ENCODE data around the gene RBM45. TPM values are rescaled to one million over a fixed set of nuclear protein-coding genes. Genes with fewer than 3 reads are reported as not detected.

The RBM45 gene
- total RNA-seq, 3 donors from 2014 or later, result 12.8 to 18.1 (median 15.4) TPM

DNA sequence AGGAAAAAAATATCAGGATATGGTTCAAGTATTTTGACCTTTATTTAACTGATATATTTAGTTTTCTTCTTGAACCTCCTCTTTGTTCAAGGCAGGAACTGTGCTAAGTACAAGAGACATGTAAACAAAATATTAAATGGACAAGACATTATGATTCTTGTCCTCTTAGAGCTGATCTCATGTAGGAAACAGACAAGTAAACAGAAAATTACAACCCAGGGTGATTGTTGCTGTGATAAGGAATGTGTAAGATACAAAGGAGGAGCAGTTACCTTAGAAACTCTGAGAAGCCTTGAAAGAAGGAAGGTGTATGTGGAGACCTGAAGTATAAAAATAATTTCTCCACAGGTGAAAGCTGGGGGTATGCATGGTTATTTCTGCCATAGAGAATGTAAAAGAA lies 12.9 kb downstream of the RBM45 start:
- H3K4me3 ChIP-seq, result no peak overlapping the region
- H3K4me1 ChIP-seq, result no peaks in the 10 kb centered on the region
- H3K36me3 ChIP-seq, result peaks cover 4% of the 10 kb centered on the region
- H3K27ac ChIP-seq, result no peak overlapping the region
- TF ChIP-seq POLR2AphosphoS5 (IDR thresholded peaks at IDR 0.05) (no peak), POLR2A (IDR thresholded peaks at IDR 0.05) (no peak)
- TF ChIP-seq, protein P1, sequence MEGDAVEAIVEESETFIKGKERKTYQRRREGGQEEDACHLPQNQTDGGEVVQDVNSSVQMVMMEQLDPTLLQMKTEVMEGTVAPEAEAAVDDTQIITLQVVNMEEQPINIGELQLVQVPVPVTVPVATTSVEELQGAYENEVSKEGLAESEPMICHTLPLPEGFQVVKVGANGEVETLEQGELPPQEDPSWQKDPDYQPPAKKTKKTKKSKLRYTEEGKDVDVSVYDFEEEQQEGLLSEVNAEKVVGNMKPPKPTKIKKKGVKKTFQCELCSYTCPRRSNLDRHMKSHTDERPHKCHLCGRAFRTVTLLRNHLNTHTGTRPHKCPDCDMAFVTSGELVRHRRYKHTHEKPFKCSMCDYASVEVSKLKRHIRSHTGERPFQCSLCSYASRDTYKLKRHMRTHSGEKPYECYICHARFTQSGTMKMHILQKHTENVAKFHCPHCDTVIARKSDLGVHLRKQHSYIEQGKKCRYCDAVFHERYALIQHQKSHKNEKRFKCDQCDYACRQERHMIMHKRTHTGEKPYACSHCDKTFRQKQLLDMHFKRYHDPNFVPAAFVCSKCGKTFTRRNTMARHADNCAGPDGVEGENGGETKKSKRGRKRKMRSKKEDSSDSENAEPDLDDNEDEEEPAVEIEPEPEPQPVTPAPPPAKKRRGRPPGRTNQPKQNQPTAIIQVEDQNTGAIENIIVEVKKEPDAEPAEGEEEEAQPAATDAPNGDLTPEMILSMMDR (IDR thresholded peaks at IDR 0.05), result no peak
- no peaks in the 10 kb centered on the region for H3K9me3 ChIP-seq
- intact Hi-C loops (cut with DNase I; ENCODE audit: low total_unique reads), result no loop called here
- H3K27me3 ChIP-seq, result no peaks in the 10 kb centered on the region
- no peak for DNase-seq (ENCODE audit: low spot score in 2 of 2)

DNA sequence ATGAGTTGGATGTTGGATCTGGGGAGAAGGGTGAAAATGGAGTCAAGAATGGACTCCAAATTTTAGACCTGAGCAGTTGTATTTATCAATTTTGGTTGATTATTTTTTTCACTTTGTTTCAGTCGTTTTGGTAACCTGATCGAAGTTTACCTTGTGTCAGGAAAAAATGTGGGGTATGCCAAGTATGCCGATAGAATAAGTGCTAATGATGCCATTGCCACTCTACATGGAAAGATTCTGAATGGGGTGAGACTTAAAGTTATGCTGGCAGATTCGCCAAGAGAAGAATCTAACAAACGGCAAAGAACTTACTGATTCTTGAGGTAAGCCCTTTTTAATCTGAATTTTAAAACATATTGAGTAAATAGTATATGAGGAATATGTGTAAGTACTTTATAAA lies 13.6 kb downstream of the RBM45 start:
- no peak for DNase-seq (ENCODE audit: low spot score in 2 of 2)
- TF ChIP-seq POLR2AphosphoS5 (IDR thresholded peaks at IDR 0.05) (no peak), POLR2A (IDR thresholded peaks at IDR 0.05) (no peak)
- Histone ChIP-seq H3K4me3 (no peak overlapping the region), H3K9me3 (no peaks in the 10 kb centered on the region), H3K27ac (no peak overlapping the region), H3K36me3 (peaks cover 4% of the 10 kb centered on the region), H3K27me3 (no peaks in the 10 kb centered on the region), H3K4me1 (no peaks in the 10 kb centered on the region)
- intact Hi-C loops (cut with DNase I; ENCODE audit: low total_unique reads), result no loop called here

DNA sequence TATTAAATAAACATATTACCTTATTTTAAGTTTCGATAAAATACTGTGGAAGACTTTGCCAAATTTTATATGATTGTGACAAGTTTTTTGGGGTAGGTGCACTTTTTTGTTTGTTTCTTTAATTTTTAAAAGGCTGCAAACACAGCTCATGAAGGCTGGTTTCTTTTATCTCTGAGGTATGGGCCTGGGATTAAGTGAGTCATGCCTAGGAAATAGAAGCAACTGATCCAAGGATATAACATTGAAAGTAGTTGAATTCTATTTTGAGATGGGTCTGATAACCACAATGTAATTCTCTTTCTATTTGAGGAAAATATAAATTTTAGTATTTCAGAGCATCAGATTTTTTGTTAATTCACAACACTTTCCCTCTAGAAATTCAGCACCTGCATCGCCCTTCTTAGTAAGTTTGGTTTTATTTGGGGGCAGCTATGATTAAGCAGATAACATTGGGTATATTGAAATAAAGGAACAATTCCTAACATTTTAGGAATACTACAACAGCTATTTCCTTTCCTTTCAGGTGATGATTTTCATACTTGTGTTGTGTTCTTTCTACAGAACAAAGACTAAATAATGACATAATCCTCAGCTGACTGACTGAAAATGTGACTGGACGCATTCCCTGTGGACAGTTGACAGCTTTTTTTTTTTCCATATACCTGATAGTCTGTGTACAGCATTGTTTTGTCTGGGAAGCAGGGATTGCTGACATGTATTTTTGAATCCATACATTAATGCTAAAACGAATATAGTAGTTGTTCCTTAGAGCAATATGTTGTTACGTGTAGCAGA lies 16.8 kb downstream of the RBM45 start:
- peaks cover 4% of the 10 kb centered on the region for H3K36me3 ChIP-seq
- TF ChIP-seq, protein P1 (IDR thresholded peaks at IDR 0.05), result no peak
- no peak for TF ChIP-seq POLR2A (IDR thresholded peaks at IDR 0.05)
- no peak for TF ChIP-seq POLR2AphosphoS5 (IDR thresholded peaks at IDR 0.05)
- H3K4me3 ChIP-seq, result no peak overlapping the region
- no peaks in the 10 kb centered on the region for H3K4me1 ChIP-seq
- H3K9me3 ChIP-seq, result no peaks in the 10 kb centered on the region
- no peak overlapping the region for H3K27ac ChIP-seq
- no peak for DNase-seq (ENCODE audit: low spot score in 2 of 2)
- H3K27me3 ChIP-seq, result no peaks in the 10 kb centered on the region
- intact Hi-C loops (cut with DNase I; ENCODE audit: low total_unique reads), result no loop called here

DNA sequence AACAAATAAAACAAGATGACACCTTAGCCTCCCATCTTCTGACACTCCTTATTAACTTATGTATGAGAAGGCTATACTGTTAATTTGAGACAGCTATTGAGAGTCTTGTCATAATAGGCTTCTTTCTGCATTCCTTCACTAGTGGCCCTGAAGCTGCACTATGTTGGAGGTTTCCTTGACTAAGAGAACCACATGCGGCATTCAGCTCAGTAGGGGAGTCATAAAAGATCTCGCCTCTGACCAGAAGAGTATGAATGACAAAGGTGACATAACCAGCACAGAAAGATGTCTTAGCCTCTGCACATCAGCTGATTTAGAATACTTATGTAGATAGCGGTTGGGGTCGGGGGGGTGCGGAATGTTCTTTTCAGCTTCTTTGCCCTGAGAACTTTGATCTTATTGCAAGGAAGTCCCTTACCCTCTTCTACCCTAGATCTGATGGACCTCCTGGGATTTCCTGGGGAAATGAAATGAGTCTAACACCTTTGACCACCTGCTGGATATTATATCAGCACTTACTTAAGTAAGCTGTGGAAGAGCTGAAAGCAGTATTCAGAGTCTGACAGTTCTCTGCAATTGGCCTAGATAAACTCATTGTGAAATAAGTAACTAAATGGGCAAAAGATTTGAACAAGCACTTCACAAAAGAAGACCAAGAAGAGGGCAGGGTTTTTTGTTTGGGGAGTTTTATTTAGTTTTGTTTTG lies 24.2 kb downstream of the RBM45 start:
- no peaks in the 10 kb centered on the region for H3K9me3 ChIP-seq
- TF ChIP-seq POLR2AphosphoS5 (IDR thresholded peaks at IDR 0.05), result no peak
- H3K27ac ChIP-seq, result no peak overlapping the region
- no peaks in the 10 kb centered on the region for H3K36me3 ChIP-seq
- H3K4me3 ChIP-seq, result no peak overlapping the region
- H3K27me3 ChIP-seq, result no peaks in the 10 kb centered on the region
- no peak for DNase-seq (ENCODE audit: low spot score in 2 of 2)
- intact Hi-C loops (cut with DNase I; ENCODE audit: low total_unique reads), result no loop called here
- no peaks in the 10 kb centered on the region for H3K4me1 ChIP-seq

DNA sequence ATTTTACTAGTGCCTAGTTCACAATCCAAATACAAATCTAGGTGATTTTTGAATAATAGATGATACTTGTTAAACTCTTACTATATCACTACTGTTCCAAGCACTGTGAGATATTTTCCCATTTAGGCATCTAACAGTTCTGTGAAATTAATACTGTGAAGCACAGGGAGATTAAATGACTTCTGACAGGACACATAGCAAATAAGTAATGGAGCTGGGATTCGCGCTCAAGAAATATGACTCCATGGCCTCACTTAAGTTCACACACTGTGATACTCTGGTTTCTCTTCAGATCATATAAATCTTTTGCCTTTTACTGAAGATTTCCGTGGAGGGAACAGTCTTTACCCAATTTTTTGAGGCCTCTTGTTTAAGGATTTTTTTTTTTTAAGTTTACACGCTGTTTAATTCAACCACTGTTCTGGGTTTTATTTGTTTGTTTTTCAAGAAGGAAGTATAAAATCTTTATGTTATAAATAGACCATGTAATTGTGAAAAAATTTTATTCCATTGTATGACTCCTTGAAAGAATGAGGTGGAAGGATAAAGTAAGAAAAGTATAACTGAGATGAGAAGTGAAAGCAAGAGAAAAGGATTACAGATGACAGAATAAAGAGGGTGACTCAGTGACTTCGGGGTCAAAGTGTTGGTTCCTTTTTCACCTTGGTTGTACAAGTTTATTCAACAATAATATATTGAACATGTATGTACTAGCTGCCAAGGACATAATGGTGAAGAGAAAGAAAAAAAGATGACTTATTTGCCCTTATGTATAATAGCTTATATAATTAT lies 30.2 kb downstream of the RBM45 start:
- Histone ChIP-seq H3K27me3 (no peaks in the 10 kb centered on the region), H3K4me1 (no peaks in the 10 kb centered on the region), H3K9me3 (no peaks in the 10 kb centered on the region), H3K36me3 (no peaks in the 10 kb centered on the region), H3K27ac (no peak overlapping the region), H3K4me3 (no peak overlapping the region)
- no peak for DNase-seq (ENCODE audit: low spot score in 2 of 2)
- intact Hi-C loops (cut with DNase I; ENCODE audit: low total_unique reads), result no loop called here
- TF ChIP-seq, protein P1 (IDR thresholded peaks at IDR 0.05), result no peak
- TF ChIP-seq POLR2AphosphoS5 (IDR thresholded peaks at IDR 0.05), result no peak
- TF ChIP-seq POLR2A (IDR thresholded peaks at IDR 0.05), result no peak

All from breast epithelium (tissue), 4 donors.